Natural killer cell (primary cell): ENCODE measurements around the gene KMT5B. TPM values are rescaled to one million over a fixed set of nuclear protein-coding genes. Genes with fewer than 3 reads are reported as not detected.

ENCODE experiments used
- ATAC-seq, 3 donors: fragments of 150-1000 bp in 2 of 3; fragments of 200-7000 bp in 1 of 3; cut with Tn5 transposase; 1 replicate in 1 of 3; 2 replicates in 2 of 3; pipeline ENCODE4 v1.10.0; 2021; ENCODE audit warnings: mild to moderate bottlenecking in 2 of 3, moderate library complexity in 2 of 3
- DNase-seq, 2 donors: peaks; one replicate each; pipeline versions ENCODE4 v3.0.0 to v3.0.0-alpha.2; 2013 to 2021; ENCODE audit warnings: mixed read lengths in 1 of 2
- H3K27ac ChIP-seq: one replicate; pipeline ENCODE4 v1.5.1; 2013; ENCODE audit warnings: mild to moderate bottlenecking, low read length
- H3K27me3 ChIP-seq: one replicate; pipeline ENCODE4 v1.6.1; 2013; ENCODE audit warnings: low read length; ENCODE audit not compliant: control insufficient read depth, insufficient read depth
- H3K36me3 ChIP-seq: one replicate; pipeline ENCODE4 v1.6.1; 2013; ENCODE audit warnings: low read length; ENCODE audit not compliant: control insufficient read depth, insufficient read depth
- H3K4me1 ChIP-seq: one replicate; pipeline ENCODE4 v1.6.1; 2013; ENCODE audit warnings: low read length; ENCODE audit not compliant: control insufficient read depth, insufficient read depth
- H3K4me3 ChIP-seq: one replicate; pipeline ENCODE4 v1.5.1; 2013; ENCODE audit warnings: low read length
- H3K9me3 ChIP-seq: one replicate; pipeline ENCODE4 v1.6.1; 2013; ENCODE audit warnings: low read length; ENCODE audit not compliant: control insufficient read depth, insufficient read depth
- H3K27ac Mint-ChIP-seq, 2 donors: one replicate each; pipeline ENCODE4 v1.8.0; 2022; ENCODE audit warnings: mild to moderate bottlenecking in 2 of 2, mixed read lengths in 2 of 2, moderate library complexity in 1 of 2
- H3K27me3 Mint-ChIP-seq, 2 donors: one replicate each; pipeline ENCODE4 v1.8.0; 2022; ENCODE audit warnings: low read depth in 2 of 2, mixed read lengths in 2 of 2
- H3K36me3 Mint-ChIP-seq: one replicate; pipeline ENCODE4 v1.8.0; 2022; ENCODE audit warnings: mixed read lengths
- H3K4me1 Mint-ChIP-seq, 2 donors: one replicate each; pipeline ENCODE4 v1.8.0; 2022; ENCODE audit warnings: mixed read lengths in 2 of 2
- H3K4me3 Mint-ChIP-seq: one replicate; pipeline ENCODE4 v1.8.0; 2022; ENCODE audit warnings: mild to moderate bottlenecking, moderate library complexity, mixed read lengths
- H3K9me3 Mint-ChIP-seq, 2 donors: one replicate each; pipeline ENCODE4 v1.8.0; 2022; ENCODE audit warnings: mixed read lengths in 2 of 2
- WGBS: methylation state at CpG from one replicate; pipeline ENCODE4 v1.1.7; 2013; ENCODE audit warnings: missing lambda C conversion rate; ENCODE audit not compliant: insufficient coverage; 5-methylcytosine and 5-hydroxymethylcytosine counted together
- intact Hi-C: fragments of 100-400 bp; cut with micrococcal nuclease; formaldehyde crosslinking; loops from one replicate; pipeline ENCODE4 v1.14.2; 2022
- total RNA-seq, 4 donors: library from RNA; stranded (reverse); fragments of 120-200 nt in 1 of 4; gene quantifications; one replicate each; pipeline versions ENCODE4 v1.2.3 to v1.2.4, GENCODE V29; 2013 to 2022
- TF ChIP-seq, protein P1 (sequence below): fragments of 200-600 bp; IDR thresholded peaks from one replicate; pipeline ENCODE4 v1.8.0; 2022; ENCODE audit warnings: antibody characterized with exemption

Gene KMT5B
- total RNA-seq, 3 donors from 2014 or later (not counting 1 experiment from before 2014, with no cell fraction given), result 45.0 to 60.1 (median 55.6) TPM

- ATAC-seq (no peak), DNase-seq (no peak)
- WGBS, result 46% methylated on average over 8 of the region's 8 CpGs
- Histone ChIP-seq H3K9me3 (no peaks in the 10 kb centered on the region), H3K4me1 (peaks cover 34% of the 10 kb centered on the region), H3K27me3 (no peaks in the 10 kb centered on the region), H3K27ac (no peak overlapping the region), H3K4me3 (no peak overlapping the region), H3K36me3 (no peaks in the 10 kb centered on the region)
- Mint-ChIP-seq H3K4me3 (no peak overlapping the region), H3K36me3 (no peaks in the 10 kb centered on the region), H3K9me3 (no peaks in the 10 kb centered on the region), H3K27ac (peak overlapping the region in 1 of 2 donors; percentile 53), H3K27me3 (peaks cover 0 to 6% of the 10 kb centered on the region in 2 donors), H3K4me1 (peaks cover 0 to 10% of the 10 kb centered on the region in 2 donors)
- intact Hi-C loops, result no loop called here
- TF ChIP-seq, protein P1, sequence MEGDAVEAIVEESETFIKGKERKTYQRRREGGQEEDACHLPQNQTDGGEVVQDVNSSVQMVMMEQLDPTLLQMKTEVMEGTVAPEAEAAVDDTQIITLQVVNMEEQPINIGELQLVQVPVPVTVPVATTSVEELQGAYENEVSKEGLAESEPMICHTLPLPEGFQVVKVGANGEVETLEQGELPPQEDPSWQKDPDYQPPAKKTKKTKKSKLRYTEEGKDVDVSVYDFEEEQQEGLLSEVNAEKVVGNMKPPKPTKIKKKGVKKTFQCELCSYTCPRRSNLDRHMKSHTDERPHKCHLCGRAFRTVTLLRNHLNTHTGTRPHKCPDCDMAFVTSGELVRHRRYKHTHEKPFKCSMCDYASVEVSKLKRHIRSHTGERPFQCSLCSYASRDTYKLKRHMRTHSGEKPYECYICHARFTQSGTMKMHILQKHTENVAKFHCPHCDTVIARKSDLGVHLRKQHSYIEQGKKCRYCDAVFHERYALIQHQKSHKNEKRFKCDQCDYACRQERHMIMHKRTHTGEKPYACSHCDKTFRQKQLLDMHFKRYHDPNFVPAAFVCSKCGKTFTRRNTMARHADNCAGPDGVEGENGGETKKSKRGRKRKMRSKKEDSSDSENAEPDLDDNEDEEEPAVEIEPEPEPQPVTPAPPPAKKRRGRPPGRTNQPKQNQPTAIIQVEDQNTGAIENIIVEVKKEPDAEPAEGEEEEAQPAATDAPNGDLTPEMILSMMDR, result no peak
These were observed 71.7 kb downstream of the KMT5B start for GRCh38 chr11:68141246-68142027.

GRCh38 chr11:68140496-68141245 lies 72.4 kb downstream of the KMT5B start:
- no peaks in the 10 kb centered on the region for H3K36me3 Mint-ChIP-seq
- TF ChIP-seq, protein P1, result no peak

GRCh38 chr11:68138237-68138636 lies 74.9 kb downstream of the KMT5B start:
- H3K4me1 ChIP-seq, result peaks cover 18% of the 10 kb centered on the region
- peaks cover 2 to 6% of the 10 kb centered on the region in 2 donors for H3K27me3 Mint-ChIP-seq
- no peak overlapping the region for H3K27ac ChIP-seq
- TF ChIP-seq, protein P1, result no peak
- ATAC-seq (no peak), DNase-seq (no peak)
- H3K36me3 ChIP-seq, result no peaks in the 10 kb centered on the region
- no peaks in the 10 kb centered on the region for H3K9me3 ChIP-seq
- intact Hi-C loops, result no loop called here
- H3K36me3 Mint-ChIP-seq, result no peaks in the 10 kb centered on the region
- H3K4me3 Mint-ChIP-seq, result no peak overlapping the region
- H3K27me3 ChIP-seq, result no peaks in the 10 kb centered on the region
- H3K9me3 Mint-ChIP-seq, result no peaks in the 10 kb centered on the region
- H3K4me1 Mint-ChIP-seq, result peaks cover 0 to 8% of the 10 kb centered on the region in 2 donors
- H3K27ac Mint-ChIP-seq, result no peak overlapping the region
- no peak overlapping the region for H3K4me3 ChIP-seq
- 98% methylated on average over 4 of the region's 4 CpGs for whole genome bisulfite sequencing

More at GRCh38 chr11:68140496-68141245, 72.4 kb downstream of the KMT5B start:
- ATAC-seq (no peak), DNase-seq (no peak)
- intact Hi-C loops, result no loop called here
- WGBS, result 71% methylated on average over 9 of the region's 9 CpGs
- Histone ChIP-seq H3K4me3 (no peak overlapping the region), H3K27me3 (no peaks in the 10 kb centered on the region), H3K4me1 (peaks cover 34% of the 10 kb centered on the region), H3K9me3 (no peaks in the 10 kb centered on the region), H3K36me3 (no peaks in the 10 kb centered on the region), H3K27ac (no peak overlapping the region)
- Mint-ChIP-seq H3K4me1 (peaks cover 0 to 8% of the 10 kb centered on the region in 2 donors), H3K9me3 (no peaks in the 10 kb centered on the region), H3K4me3 (no peak overlapping the region), H3K27ac (no peak overlapping the region), H3K27me3 (peaks cover 2 to 6% of the 10 kb centered on the region in 2 donors)
